COLO668 (cell line): ENCODE data around the gene ST6GALNAC4.

Source experiments
- DNase-seq: peaks from one replicate; lab custom pipeline; 2025; ENCODE audit not compliant: unreplicated experiment; lab: John Stamatoyannopoulos, UW

The ST6GALNAC4 gene

DNA sequence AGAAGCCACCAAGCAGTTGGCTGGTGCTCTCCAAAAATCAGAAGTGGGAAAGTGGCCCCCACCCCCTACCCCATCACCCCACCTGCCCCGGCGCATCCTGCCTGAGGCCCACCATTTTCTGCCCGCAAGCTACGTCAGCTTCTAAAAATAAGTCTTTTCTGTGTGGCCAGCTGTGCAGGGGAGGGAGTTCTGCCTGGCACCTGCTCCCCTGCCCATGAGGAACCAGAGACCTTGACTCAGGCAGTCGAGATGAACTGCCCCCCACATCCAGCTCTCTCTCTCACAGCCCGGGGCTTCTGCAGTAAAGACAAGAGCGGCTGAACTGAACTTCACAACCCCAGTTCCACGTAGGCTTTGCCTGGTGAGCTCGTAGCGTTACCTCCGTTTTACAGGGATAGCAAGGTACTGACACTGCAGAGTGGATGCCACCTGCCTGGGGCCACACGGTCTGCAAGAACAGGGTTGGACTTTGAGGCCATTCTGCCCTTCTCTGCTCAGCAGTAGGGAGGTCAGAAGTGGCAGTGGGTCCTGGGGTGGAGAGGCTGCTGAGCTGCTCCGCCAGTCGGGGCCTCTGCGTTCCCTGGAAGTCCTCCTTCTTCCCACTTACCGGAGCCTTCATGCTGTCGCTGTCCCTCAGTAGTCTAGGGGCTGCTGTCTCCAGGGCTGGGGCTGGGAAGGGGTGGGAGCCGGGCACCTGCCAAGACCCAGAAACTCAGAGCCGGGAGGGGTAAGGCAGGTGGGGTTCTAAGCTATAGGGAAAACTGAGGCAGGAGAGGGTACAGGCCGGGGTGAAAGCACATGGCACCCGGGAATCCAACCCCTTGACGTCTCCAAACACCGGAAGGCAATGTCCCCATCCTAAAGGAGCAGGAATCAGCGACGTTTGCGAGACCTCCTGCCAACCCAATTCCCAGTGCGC lies 781 bp downstream of the ST6GALNAC4 start:
- peak; percentile 80 for DNase-seq

DNA sequence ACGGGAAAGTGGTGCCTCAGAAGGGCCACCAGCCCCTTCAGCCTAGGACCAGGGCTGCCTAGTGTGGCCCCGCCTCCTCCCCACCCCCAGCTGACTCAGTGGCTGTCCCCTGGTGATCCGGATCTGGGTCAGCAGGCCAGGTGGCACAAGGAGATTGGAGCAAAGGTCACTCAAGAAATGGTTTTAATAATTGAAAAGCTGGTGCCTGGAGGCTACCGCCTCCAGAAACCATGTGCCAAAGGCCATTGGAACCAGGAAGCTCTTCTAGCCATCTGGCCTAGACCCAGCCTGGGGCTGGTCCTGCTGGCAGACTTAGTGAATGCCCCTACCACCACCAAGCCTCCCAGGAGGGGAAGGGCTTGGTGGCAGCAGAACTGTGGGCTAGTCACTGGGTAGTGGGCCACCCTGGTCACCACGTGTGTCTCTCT lies 1.5 kb downstream of the ST6GALNAC4 start:
- peak; percentile 63 for DNase-seq

DNA sequence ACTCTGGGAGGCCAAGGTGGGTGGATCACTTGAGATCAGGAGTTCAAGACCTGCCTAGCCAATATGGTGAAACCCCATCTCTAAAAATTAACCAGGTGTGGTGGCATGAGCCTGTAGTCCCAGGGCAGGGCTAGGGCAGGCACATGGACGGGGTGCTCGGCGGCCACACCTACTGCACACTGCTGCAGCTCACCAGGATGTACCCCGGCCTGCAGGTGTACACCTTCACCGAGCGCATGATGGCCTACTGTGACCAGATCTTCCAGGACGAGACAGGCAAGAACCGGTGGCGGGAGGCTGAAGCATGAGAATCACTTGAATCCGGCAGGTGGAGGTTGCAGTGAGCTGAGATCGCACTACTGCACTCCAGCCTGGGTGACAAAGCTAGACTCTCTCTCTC lies 3.2 kb downstream of the ST6GALNAC4 start:
- DNase-seq: peak; percentile 28

GRCh38 chr9:127912882-127913281 lies 4.0 kb downstream of the ST6GALNAC4 start:
- DNase-seq: peak; percentile 24

DNA sequence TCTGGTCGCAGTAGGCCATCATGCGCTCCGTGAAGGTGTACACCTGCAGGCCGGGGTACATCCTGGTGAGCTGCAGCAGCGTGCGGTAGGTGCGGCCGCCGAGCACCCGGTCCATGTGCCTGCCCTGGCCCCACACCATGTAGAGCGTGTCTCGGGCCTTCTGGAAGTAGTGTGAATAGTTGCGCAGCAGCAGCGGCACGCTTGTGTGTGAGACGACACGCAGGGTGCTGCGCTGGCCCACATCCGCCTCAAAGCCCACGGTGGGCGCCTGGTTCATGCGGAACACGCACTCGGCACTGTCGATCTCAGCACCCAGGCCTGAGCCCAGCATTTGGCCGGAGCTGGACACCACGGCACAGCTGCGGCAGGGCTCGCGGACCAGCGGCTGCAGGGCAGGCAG lies 4.5 kb downstream of the ST6GALNAC4 start:
- no peak for DNase-seq

- no peak for DNase-seq
These were observed 6.1 kb downstream of the ST6GALNAC4 start for GRCh38 chr9:127910613-127911205.

- DNase-seq: no peak
These were observed 7.0 kb downstream of the ST6GALNAC4 start for GRCh38 chr9:127909839-127910273.

GRCh38 chr9:127908660-127908926 lies 8.2 kb downstream of the ST6GALNAC4 start:
- DNase-seq: no peak

GRCh38 chr9:127907867-127908659 lies 8.8 kb downstream of the ST6GALNAC4 start:
- no peak for DNase-seq

- DNase-seq: no peak
These were observed 11.1 kb downstream of the ST6GALNAC4 start for GRCh38 chr9:127905788-127906191.

- no peak for DNase-seq
These were observed 11.7 kb downstream of the ST6GALNAC4 start for GRCh38 chr9:127905004-127905728.

- DNase-seq: no peak
These were observed 12.3 kb downstream of the ST6GALNAC4 start for GRCh38 chr9:127904561-127905003.

DNA sequence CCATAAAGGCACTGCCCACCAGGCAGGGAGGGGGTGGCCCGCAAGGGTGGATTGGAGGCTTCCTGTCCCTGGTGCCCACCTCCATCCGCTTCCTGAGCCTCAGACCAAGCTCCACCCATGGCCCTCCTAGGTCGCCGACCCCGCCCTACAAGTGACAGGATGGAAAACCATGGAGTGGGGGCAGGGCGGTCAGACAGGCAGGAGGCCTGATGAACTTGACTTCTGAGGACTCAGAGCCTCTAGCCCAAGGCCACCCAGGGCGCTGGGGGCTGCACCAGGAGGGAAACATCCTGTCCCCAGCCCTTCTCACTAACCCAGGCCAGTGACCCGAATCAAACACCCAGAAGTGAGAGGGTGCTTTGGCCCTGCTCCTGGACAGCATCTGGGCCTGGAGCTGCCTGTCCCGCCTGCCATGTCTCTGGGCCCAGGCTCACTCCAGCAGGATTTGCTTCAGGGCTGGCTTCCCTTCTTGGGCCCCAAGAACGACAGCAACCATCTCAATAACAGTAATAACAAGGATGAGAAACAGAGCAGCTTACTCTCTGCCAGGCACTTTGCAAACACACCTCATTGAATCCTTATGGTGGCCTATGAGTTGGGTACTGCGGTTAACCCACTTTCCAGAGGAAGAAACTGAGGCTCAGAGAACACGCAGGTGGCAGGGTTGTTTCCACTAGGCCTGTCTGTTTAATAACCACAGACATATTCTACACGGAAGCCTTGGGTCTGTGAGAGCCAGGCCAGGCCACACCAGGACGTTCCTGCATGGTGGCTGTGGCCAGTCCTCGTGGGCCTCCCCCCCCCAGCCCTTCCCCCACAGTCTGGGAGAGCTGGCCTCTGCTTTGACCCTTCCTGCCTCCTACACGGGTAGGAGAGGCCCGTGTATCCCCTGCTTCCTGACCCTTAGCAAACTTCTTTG lies 13.0 kb downstream of the ST6GALNAC4 start:
- peak; percentile 16 for DNase-seq

- peak; percentile 79 for DNase-seq
These were observed 17.5 kb downstream of the ST6GALNAC4 start, which contains the start of gene ST6GALNAC6 for GRCh38 chr9:127899128-127899943. TSS of gene ST6GALNAC6 (minus strand) at chr9:127899603. CDS start at chr9:127897981, 1,622 bp downstream.

DNA sequence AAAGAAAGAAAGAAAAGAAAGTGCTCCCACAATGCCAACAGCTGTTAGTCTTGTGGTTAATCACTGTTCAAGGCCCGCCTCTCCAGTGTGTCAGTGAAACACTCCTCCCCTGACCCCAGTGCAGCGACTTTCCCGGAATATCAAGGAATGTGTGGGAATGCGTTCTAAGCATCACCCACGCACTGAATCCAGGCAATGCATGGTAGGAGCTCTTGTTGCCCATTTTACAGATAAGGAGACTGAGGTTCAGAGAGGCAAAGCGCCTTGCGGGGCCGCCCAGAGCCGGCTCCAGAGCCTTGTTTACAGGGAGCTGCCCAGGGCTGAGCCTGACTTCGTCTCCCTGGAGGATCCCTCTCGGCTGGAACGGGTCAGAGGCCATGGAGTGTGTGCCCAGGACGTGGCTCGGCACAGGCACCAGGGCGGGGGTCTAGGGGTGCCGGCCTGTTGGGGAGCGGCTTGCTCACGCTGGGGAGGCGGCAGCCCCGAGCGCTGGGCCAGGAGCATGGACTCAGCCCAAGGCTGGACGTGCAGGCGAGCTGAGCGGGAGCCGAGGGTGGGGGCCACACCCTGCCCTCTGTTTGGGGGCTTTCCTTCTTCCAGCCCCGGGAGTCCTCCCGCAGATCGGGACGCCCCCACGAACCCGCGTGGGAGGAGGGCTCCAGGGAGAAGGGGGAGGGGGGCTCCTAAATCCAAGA lies 18.3 kb downstream of the ST6GALNAC4 start:
- no peak for DNase-seq

DNA sequence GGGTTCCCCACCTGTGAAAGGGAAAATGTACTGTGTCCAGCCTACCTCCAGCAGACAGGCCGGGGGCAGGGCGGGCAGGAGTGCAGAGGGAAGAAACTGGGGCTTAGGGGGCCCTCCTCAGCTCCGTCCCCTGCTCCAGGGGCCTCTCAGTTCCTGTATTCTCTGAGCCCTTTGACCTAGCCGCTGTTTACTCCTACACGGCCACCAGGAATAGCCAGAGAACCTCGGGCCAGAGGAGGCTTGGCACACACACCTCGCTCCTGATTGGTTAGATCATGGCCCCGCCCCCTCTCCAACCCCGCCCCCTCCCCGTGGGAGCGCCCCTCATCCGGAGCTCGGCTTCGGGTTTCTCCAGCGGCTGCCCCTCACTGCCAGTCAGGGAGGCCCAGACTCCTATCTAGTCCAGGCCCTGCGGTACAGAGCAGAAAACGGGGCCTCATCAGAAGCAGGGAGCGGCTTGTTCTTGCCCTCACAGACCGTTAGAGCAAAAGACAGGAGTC lies 19.6 kb downstream of the ST6GALNAC4 start:
- peak; percentile 26 for DNase-seq

- DNase-seq: no peak
These were observed 20.2 kb downstream of the ST6GALNAC4 start for GRCh38 chr9:127896395-127897192.
